Thyroid gland (tissue), 4 donors: ENCODE measurements around the gene PTPN9.

Experiments used
- CTCF ChIP-seq, 6 experiments: fragments of 200-600 bp in 3 of 6; fragments of 450-650 bp in 3 of 6; sonication (generic) in 3 of 6; IDR thresholded peaks; one replicate each; pipeline ENCODE4 v1.5.1; 2016 to 2019; ENCODE audit warnings: antibody characterized with exemption in 6 of 6, mild to moderate bottlenecking in 2 of 6, inconsistent platforms in 1 of 6, moderate library complexity in 1 of 6
- POLR2A ChIP-seq, 2 donors: fragments of 450-650 bp; IDR thresholded peaks; one replicate each; pipeline ENCODE4 v1.6.1; 2017; ENCODE audit warnings: antibody characterized with exemption in 2 of 2, mild to moderate bottlenecking in 2 of 2, moderate library complexity in 1 of 2

- TF ChIP-seq CTCF (IDR thresholded peaks at IDR 0.05) (no peak), POLR2A (IDR thresholded peaks at IDR 0.05) (no peak)
Measured at GRCh38 chr15:75554717-75555116, 24.4 kb downstream of the PTPN9 start.
